RWPE2 (cell line): ENCODE data around the gene ZNF804A.

Experiments used
- ATAC-seq: fragments of 200-7000 bp; cut with Tn5 transposase; 3 replicates; pipeline ENCODE4 v1.9.1; 2021; ENCODE audit warnings: low read depth
- DNase-seq: peaks from one replicate; pipeline ENCODE4 v3.0.0-alpha.2; 2020; ENCODE audit warnings: low spot score
- H3K27ac ChIP-seq: fragments of 450-650 bp; 2 replicates; pipeline ENCODE4 v1.5.1; 2017; ENCODE audit warnings: mild to moderate bottlenecking; ENCODE audit not compliant: poor library complexity, severe bottlenecking
- H3K27me3 ChIP-seq: fragments of 250-450 bp; sonication (Bioruptor Pico); 2 replicates; pipeline ENCODE4 v1.5.1; 2021; ENCODE audit warnings: mild to moderate bottlenecking, moderate library complexity; ENCODE audit not compliant: insufficient read depth, poor library complexity, severe bottlenecking
- H3K36me3 ChIP-seq: fragments of 250-450 bp; sonication (Bioruptor Pico); 2 replicates; pipeline ENCODE4 v1.5.1; 2020; ENCODE audit warnings: low read depth, mild to moderate bottlenecking, moderate library complexity
- H3K4me1 ChIP-seq: fragments of 250-450 bp; sonication (Bioruptor Pico); 2 replicates; pipeline ENCODE4 v1.5.1; 2021; ENCODE audit warnings: mild to moderate bottlenecking, moderate library complexity; ENCODE audit not compliant: insufficient read depth, poor library complexity, severe bottlenecking
- H3K4me3 ChIP-seq: fragments of 250-450 bp; sonication (Bioruptor Pico); 2 replicates; pipeline ENCODE4 v1.5.1; 2021; ENCODE audit warnings: mild to moderate bottlenecking, moderate library complexity; ENCODE audit not compliant: severe bottlenecking
- H3K9me3 ChIP-seq: fragments of 250-450 bp; sonication (Bioruptor Pico); 2 replicates; pipeline ENCODE4 v1.5.1; 2021; ENCODE audit warnings: mild to moderate bottlenecking, moderate library complexity; ENCODE audit not compliant: severe bottlenecking
- TF ChIP-seq, protein P1 (sequence below): fragments of 450-650 bp; IDR thresholded peaks from one replicate; pipeline ENCODE4 v1.5.1; 2017; ENCODE audit warnings: mild to moderate bottlenecking, moderate library complexity; ENCODE audit not compliant: poor library complexity, severe bottlenecking

The ZNF804A gene

GRCh38 chr2:184566716-184567115 lies 31.6 kb upstream of the ZNF804A start:
- Histone ChIP-seq H3K36me3 (no peaks in the 10 kb centered on the region), H3K27ac (no peak overlapping the region), H3K27me3 (peaks cover 10% of the 10 kb centered on the region), H3K4me3 (no peak overlapping the region), H3K9me3 (no peaks in the 10 kb centered on the region), H3K4me1 (no peaks in the 10 kb centered on the region)
- ATAC-seq (no peak), DNase-seq (no peak)
- TF ChIP-seq, protein P1, sequence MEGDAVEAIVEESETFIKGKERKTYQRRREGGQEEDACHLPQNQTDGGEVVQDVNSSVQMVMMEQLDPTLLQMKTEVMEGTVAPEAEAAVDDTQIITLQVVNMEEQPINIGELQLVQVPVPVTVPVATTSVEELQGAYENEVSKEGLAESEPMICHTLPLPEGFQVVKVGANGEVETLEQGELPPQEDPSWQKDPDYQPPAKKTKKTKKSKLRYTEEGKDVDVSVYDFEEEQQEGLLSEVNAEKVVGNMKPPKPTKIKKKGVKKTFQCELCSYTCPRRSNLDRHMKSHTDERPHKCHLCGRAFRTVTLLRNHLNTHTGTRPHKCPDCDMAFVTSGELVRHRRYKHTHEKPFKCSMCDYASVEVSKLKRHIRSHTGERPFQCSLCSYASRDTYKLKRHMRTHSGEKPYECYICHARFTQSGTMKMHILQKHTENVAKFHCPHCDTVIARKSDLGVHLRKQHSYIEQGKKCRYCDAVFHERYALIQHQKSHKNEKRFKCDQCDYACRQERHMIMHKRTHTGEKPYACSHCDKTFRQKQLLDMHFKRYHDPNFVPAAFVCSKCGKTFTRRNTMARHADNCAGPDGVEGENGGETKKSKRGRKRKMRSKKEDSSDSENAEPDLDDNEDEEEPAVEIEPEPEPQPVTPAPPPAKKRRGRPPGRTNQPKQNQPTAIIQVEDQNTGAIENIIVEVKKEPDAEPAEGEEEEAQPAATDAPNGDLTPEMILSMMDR, result no peak

- ATAC-seq, result no peak
- no peak overlapping the region for H3K4me3 ChIP-seq
- TF ChIP-seq, protein P1, result no peak
- H3K27ac ChIP-seq, result no peak overlapping the region
- H3K4me1 ChIP-seq, result no peaks in the 10 kb centered on the region
- no peaks in the 10 kb centered on the region for H3K27me3 ChIP-seq
- H3K9me3 ChIP-seq, result no peaks in the 10 kb centered on the region
- no peaks in the 10 kb centered on the region for H3K36me3 ChIP-seq
- no peak for DNase-seq
Observed at GRCh38 chr2:184577056-184577455, 21.3 kb upstream of the ZNF804A start.

GRCh38 chr2:184577743-184578142 lies 20.6 kb upstream of the ZNF804A start:
- no peak for DNase-seq
- Histone ChIP-seq H3K27me3 (no peaks in the 10 kb centered on the region), H3K4me3 (no peak overlapping the region), H3K36me3 (no peaks in the 10 kb centered on the region), H3K4me1 (no peaks in the 10 kb centered on the region), H3K9me3 (no peaks in the 10 kb centered on the region), H3K27ac (no peak overlapping the region)
- TF ChIP-seq, protein P1, result no peak
- no peak for ATAC-seq

DNA sequence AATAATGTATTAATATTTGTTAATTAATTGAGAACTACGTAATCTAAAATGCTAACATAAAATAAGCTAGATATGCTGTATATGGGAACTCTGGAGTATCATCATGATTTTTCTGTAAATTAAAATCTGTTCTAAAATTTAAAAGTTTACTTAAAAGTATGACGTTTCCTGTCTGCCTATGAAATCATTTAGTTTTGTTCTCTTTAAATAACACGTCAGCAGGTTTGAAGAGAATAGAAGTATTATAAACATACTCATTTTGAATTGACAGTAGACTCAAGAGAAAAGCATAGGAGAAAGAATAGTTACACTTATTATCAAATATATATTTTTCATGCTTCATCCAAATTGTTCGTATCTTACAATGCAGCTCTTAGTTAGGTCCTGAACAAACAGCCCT lies 19.1 kb upstream of the ZNF804A start:
- H3K36me3 ChIP-seq, result no peaks in the 10 kb centered on the region
- no peak overlapping the region for H3K27ac ChIP-seq
- no peak overlapping the region for H3K4me3 ChIP-seq
- ATAC-seq, result no peak
- TF ChIP-seq, protein P1, result no peak
- no peaks in the 10 kb centered on the region for H3K4me1 ChIP-seq
- no peaks in the 10 kb centered on the region for H3K9me3 ChIP-seq
- H3K27me3 ChIP-seq, result no peaks in the 10 kb centered on the region
- no peak for DNase-seq

- Histone ChIP-seq H3K4me3 (no peak overlapping the region), H3K36me3 (no peaks in the 10 kb centered on the region), H3K27me3 (no peaks in the 10 kb centered on the region), H3K4me1 (no peaks in the 10 kb centered on the region), H3K9me3 (no peaks in the 10 kb centered on the region), H3K27ac (no peak overlapping the region)
- DNase-seq (no peak), ATAC-seq (no peak)
- TF ChIP-seq, protein P1, result no peak
Observed at GRCh38 chr2:184581391-184581790, 16.9 kb upstream of the ZNF804A start.
